AG04449 (cell line): ENCODE measurements around the gene FNDC3B.

ENCODE experiments used
- CTCF ChIA-PET: fragments of 350-600 bp; formaldehyde crosslinking; extraction: SDS; loops from one replicate; lab custom pipeline; 2021; ENCODE audit warnings: antibody characterized with exemption; lab: Yijun Ruan, JAX
- POLR2A ChIA-PET: fragments of 400-600, 350-600 bp; formaldehyde crosslinking; extraction: SDS; loops from one replicate; lab custom pipeline; 2020; ENCODE audit warnings: antibody characterized with exemption, inconsistent platforms; lab: Yijun Ruan, JAX
- DNase-seq: peaks from one replicate; pipeline ENCODE4 v3.0.0-alpha.2; 2010; ENCODE audit warnings: low read depth, low spot score
- H3K4me3 ChIP-seq: 2 replicates; pipeline ENCODE4 v1.5.1; 2011; ENCODE audit warnings: low read depth, mild to moderate bottlenecking, control low read depth, low read length
- TF ChIP-seq, protein P1 (sequence below): IDR thresholded peaks from one replicate; pipeline ENCODE4 v1.5.1; 2011; ENCODE audit warnings: mild to moderate bottlenecking, moderate library complexity, low read length, control low read depth, inconsistent platforms; ENCODE audit not compliant: insufficient read depth; ENCODE audit errors: missing control alignments

FNDC3B gene

DNA sequence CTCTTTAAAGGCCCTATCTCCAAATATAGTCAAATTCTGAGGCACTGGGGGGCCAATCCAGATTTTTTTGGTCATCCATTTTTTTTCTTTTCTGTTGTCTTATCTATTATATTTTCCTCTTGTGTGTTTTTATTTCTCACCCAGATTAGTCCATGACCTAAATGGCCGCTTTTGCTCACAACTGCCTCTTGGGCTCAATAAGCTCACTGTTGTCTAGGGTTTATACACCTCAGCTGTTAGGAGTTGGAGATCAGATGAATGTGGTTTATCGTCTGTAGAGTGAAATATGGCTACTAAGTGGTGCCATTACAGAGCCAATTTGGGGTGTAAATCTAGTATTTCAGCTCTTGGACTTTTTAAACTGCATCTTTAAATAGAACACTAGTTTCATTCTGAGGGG, 235.5 kb downstream of the FNDC3B start:
- DNase-seq, result no peak
- POLR2A ChIA-PET, result no interaction called here
- H3K4me3 ChIP-seq, result no peak overlapping the region
- TF ChIP-seq, protein P1, sequence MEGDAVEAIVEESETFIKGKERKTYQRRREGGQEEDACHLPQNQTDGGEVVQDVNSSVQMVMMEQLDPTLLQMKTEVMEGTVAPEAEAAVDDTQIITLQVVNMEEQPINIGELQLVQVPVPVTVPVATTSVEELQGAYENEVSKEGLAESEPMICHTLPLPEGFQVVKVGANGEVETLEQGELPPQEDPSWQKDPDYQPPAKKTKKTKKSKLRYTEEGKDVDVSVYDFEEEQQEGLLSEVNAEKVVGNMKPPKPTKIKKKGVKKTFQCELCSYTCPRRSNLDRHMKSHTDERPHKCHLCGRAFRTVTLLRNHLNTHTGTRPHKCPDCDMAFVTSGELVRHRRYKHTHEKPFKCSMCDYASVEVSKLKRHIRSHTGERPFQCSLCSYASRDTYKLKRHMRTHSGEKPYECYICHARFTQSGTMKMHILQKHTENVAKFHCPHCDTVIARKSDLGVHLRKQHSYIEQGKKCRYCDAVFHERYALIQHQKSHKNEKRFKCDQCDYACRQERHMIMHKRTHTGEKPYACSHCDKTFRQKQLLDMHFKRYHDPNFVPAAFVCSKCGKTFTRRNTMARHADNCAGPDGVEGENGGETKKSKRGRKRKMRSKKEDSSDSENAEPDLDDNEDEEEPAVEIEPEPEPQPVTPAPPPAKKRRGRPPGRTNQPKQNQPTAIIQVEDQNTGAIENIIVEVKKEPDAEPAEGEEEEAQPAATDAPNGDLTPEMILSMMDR, result no peak
- CTCF ChIA-PET, result interaction anchor here (1.2 kb wide), 1 partner anchor 12 kb away, joined by 3 read pairs; no protein-coding TSS in a partner anchor

DNA sequence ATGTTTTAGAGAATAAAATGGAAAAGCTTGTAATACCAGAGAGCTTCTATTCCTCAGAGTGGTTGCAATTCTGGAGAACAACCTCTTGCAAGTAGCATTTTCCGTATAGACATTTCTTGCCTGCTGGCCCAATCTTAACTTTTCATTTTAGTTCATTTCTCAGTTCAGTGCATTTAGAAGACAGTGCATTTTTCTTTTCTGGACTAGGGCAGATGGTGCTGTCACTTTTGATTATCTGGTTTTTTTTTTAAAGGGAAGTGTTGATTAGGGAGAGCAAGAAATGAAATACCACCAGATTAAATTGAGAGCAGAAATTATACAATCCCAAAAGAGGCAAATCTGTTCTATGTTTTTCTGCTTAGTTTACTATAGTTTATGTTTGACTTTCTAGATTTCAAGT, 236.2 kb downstream of the FNDC3B start:
- H3K4me3 ChIP-seq, result no peak overlapping the region
- ChIA-PET POLR2A (interaction anchor here (0.6 kb wide), 1 partner anchor 15 kb away, joined by 6 read pairs; no protein-coding TSS in a partner anchor), CTCF (interaction anchor here (0.6 to 1.2 kb wide), 2 partner anchors 12 to 234 kb away, joined by 3 read pairs; no protein-coding TSS in a partner anchor)
- no peak for DNase-seq
- TF ChIP-seq, protein P1, result no peak

DNA sequence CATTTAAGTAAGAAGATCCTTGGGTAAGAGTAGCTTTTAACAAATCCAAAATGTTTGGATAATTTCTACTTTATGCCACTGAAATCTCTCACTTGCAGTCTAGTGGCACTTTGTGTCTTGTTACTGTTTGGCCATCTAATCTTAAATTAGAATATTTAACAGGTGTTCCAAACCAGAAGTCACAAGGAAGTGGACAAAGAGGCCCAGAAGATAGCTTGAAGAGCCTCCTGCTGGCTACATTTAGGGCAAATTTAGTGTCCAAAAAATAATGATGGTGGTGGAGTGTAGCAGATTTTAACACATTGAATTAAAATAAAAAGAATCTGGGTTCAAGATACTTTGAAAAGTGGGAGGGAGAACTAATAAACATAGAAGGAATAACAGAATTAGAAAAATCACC, 236.7 kb downstream of the FNDC3B start:
- TF ChIP-seq, protein P1, result no peak
- POLR2A ChIA-PET, result interaction anchor here (0.5 kb wide), 1 partner anchor 231 kb away, joined by 3 read pairs; no protein-coding TSS in a partner anchor
- CTCF ChIA-PET, result interaction anchor here (0.6 kb wide), 1 partner anchor 234 kb away, joined by 3 read pairs; no protein-coding TSS in a partner anchor

DNA sequence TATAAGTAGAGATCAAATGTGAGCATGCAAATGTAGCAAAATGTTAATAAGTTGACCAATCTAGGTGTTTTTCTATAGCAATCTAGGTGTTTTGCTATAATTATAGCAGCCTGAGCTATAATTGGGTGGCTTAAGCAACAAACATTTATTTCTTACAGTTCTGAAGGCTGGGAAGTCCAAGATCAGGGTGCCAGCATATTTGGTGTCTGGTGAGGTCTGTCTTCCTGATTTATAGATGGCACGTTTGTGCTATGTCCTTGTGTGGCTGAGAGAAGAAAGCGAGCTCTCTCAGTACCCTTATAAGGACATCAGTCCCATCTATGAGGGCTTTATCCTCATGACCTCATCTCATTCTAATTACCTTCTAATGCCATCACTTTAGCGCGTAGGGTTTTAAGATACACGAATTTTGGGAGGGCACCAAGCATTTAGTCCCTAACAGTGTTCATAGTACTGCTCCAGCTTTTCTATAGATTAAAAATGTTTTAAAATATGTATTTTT, 237.8 kb downstream of the FNDC3B start:
- no peak overlapping the region for H3K4me3 ChIP-seq
- TF ChIP-seq, protein P1, result no peak
- DNase-seq, result no peak
- CTCF ChIA-PET, result no interaction called here
- POLR2A ChIA-PET, result no interaction called here

More for the DNA sequence above, 236.7 kb downstream of the FNDC3B start:
- DNase-seq, result no peak
- H3K4me3 ChIP-seq, result no peak overlapping the region

DNA sequence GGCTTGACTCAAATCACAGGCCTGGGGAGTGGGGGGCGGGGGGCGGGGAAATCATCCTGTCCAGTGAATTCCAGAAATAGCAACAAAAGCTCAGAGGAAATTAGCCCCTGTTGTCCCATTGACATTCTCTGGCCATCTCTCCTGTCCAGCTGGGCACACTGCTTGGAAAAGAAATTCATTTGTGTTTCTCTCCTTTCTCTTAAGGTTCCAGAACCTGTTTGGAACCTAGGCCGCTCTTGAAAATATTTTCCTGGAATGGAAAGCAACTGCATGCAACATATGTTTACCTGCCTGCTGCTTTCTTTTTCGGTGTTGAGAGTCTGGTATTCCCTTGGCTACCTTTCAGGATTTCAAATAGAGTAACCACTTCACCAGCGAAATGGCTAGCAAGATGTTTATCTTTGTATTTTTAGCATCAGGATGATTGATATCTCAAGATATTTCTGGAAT, 239.8 kb downstream of the FNDC3B start:
- POLR2A ChIA-PET, result no interaction called here
- CTCF ChIA-PET, result no interaction called here
- H3K4me3 ChIP-seq, result no peak overlapping the region
- no peak for DNase-seq
- TF ChIP-seq, protein P1, result no peak

DNA sequence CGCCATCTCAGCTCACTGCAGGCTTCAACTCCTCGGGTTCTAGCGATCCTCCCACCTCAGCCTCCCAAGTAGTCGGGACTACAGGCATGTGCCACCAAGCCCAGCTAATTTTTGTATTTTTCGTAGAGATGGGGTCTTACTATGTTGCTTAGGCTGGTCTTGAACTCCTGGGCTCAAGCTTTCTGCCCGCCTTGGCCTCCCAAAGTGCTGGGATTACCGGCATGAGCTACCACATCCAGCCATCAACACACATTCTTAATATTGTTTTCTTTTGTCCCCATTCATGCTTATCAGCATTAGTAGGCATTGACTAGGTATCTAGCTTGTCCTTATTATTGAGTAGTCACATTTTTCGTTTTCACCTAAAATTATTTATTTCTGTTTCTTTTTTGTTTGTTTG, 240.6 kb downstream of the FNDC3B start:
- CTCF ChIA-PET, result interaction anchor here (0.9 to 1.0 kb wide), 3 partner anchors 8 to 244 kb away, joined by 3 to 4 read pairs (median 4); no protein-coding TSS in a partner anchor
- H3K4me3 ChIP-seq, result no peak overlapping the region
- TF ChIP-seq, protein P1, result no peak
- POLR2A ChIA-PET, result interaction anchor here (0.6 to 0.8 kb wide), 2 partner anchors 71 to 139 kb away, joined by 3 read pairs; no protein-coding TSS in a partner anchor
- no peak for DNase-seq
